ENCODE results near the gene PLEKHD1. TPM values are rescaled to one million over a fixed set of nuclear protein-coding genes. Genes with fewer than 3 reads are reported as not detected.

Gene PLEKHD1
- total RNA-seq, 2 donors from 2014 or later = not detected

- TF ChIP-seq, protein P1, sequence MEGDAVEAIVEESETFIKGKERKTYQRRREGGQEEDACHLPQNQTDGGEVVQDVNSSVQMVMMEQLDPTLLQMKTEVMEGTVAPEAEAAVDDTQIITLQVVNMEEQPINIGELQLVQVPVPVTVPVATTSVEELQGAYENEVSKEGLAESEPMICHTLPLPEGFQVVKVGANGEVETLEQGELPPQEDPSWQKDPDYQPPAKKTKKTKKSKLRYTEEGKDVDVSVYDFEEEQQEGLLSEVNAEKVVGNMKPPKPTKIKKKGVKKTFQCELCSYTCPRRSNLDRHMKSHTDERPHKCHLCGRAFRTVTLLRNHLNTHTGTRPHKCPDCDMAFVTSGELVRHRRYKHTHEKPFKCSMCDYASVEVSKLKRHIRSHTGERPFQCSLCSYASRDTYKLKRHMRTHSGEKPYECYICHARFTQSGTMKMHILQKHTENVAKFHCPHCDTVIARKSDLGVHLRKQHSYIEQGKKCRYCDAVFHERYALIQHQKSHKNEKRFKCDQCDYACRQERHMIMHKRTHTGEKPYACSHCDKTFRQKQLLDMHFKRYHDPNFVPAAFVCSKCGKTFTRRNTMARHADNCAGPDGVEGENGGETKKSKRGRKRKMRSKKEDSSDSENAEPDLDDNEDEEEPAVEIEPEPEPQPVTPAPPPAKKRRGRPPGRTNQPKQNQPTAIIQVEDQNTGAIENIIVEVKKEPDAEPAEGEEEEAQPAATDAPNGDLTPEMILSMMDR (IDR thresholded peaks at IDR 0.05) = no peak
- H3K4me1 ChIP-seq = no peaks in the 10 kb centered on the region
- H3K4me3 ChIP-seq = no peak overlapping the region
- no peaks in the 10 kb centered on the region for H3K27me3 ChIP-seq
- no peaks in the 10 kb centered on the region for H3K9me3 ChIP-seq
- no peaks in the 10 kb centered on the region for H3K36me3 ChIP-seq
- no peak overlapping the region for H3K27ac ChIP-seq
- peak; percentile 69 for DNase-seq (ENCODE audit: low spot score)
These were observed 55.3 kb downstream of the PLEKHD1 start for GRCh38 chr14:69539631-69540410.

DNA sequence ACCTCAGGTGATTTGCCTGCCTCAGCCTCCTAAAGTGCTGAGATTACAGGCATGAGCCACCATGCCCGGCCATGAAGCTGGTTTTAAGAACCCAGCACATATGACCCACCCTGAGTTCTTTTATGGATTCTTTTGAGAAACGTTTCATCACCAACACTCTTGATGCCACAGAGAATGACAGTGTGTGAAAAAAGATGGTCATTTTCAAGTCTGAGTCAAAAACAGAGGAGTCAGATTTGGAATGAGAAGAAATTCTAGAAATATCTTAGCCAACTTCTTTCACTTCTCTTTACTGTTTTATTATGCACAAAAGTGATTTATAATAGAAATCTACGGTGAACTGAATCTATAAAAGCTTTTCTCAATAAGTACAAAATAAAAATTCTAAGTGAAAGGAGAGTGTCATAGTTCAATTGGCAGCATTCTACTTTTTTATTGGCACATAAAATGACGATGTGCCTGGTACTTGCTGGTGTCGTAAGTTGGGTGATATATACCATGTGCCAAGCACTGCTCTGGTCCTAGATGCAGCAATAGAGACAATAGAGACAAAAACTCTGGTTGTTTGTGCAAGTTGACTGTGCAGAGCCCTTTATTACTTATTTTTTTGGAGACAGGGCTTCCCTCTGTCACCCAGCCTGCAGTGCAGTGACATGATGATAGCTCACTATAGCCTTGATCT lies 56.3 kb downstream of the PLEKHD1 start:
- TF ChIP-seq, protein P1 (IDR thresholded peaks at IDR 0.05) = no peak
- no peaks in the 10 kb centered on the region for H3K4me1 ChIP-seq
- H3K27ac ChIP-seq = no peak overlapping the region
- DNase-seq (ENCODE audit: low spot score) = no peak
- no peak overlapping the region for H3K4me3 ChIP-seq
- H3K36me3 ChIP-seq = no peaks in the 10 kb centered on the region
- H3K27me3 ChIP-seq = no peaks in the 10 kb centered on the region
- H3K9me3 ChIP-seq = no peaks in the 10 kb centered on the region

DNA sequence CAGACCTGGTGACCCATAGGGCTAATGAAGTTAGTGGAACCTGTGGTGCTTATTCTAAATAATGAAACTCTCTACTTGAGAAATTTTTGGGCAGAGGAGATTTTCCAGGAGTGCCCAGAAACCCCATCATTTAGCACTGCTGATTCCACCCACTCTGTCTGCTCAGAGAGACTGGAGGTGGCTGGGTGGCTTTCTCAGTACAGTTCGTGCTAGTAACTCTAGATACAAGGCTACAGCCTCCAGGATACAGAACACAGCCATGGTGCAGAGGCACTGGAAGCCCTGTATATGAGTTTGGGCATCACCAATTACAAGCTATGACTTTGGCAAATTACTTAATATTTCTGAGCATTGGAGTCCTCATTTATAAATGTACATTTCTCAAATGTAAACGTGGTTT lies 57.8 kb downstream of the PLEKHD1 start:
- no peak for DNase-seq (ENCODE audit: low spot score)
- Histone ChIP-seq H3K4me3 (no peak overlapping the region), H3K27me3 (no peaks in the 10 kb centered on the region), H3K27ac (no peak overlapping the region), H3K36me3 (no peaks in the 10 kb centered on the region), H3K4me1 (no peaks in the 10 kb centered on the region), H3K9me3 (no peaks in the 10 kb centered on the region)
- TF ChIP-seq, protein P1 (IDR thresholded peaks at IDR 0.05) = no peak

DNA sequence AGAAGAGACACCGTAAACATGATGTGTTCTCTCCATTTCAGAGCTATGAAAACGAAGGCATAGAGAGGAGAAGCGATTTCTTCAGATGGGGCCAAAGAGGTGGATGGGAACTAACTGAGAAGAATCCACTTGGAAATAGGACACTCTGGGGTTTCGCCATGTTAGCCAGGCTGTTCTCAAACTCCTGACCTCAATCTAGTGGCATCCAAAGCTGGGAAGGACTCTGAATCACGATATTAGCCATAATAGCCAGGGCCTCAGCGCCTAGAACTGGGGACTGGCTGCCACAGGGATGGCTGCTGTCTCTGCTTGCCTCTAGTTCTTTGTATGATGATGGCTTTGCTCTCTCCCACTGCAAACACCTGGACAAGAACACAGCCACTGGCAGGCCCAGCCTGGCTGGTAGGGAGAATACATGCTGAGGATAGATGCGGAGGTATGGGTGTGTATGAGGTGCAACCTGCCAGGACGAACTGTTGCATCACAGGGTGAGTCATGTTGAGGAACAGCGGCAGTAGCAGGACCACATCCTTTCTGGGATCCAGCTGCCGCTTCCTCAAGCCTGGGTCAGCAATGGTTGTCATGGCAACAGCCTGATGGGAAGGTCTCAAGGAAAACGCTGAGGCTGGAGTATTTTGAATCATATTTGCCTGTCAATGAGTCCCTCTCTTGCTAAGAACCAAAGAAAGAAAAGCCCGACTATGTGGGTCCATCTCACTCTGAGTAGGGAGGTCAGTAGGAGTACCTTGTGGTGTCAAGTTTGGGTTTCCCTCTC lies 59.0 kb downstream of the PLEKHD1 start:
- no peak overlapping the region for H3K27ac ChIP-seq
- DNase-seq (ENCODE audit: low spot score) = peak; percentile 74
- no peak overlapping the region for H3K4me3 ChIP-seq
- peaks cover 0 to 4% of the 10 kb centered on the region in 2 donors for H3K27me3 ChIP-seq
- no peaks in the 10 kb centered on the region for H3K9me3 ChIP-seq
- TF ChIP-seq, protein P1 (IDR thresholded peaks at IDR 0.05) = no peak
- no peaks in the 10 kb centered on the region for H3K36me3 ChIP-seq
- peaks cover 0 to 7% of the 10 kb centered on the region in 2 donors for H3K4me1 ChIP-seq

- Histone ChIP-seq H3K9me3 (no peaks in the 10 kb centered on the region), H3K36me3 (no peaks in the 10 kb centered on the region), H3K4me3 (peak overlapping the region in 1 of 2 donors; percentile 28), H3K4me1 (peaks cover 0 to 7% of the 10 kb centered on the region in 2 donors), H3K27me3 (peaks cover 0 to 11% of the 10 kb centered on the region in 2 donors), H3K27ac (no peak overlapping the region)
- DNase-seq (ENCODE audit: low spot score) = no peak
- TF ChIP-seq, protein P1 (IDR thresholded peaks at IDR 0.05) = peak in 1 of 2 donors; percentile 62
These were observed 63.3 kb downstream of the PLEKHD1 start for GRCh38 chr14:69547701-69548348.

Data from right atrium auricular region (tissue), 2 donors.